ENCODE data around the gene EIF2B2.

DNA sequence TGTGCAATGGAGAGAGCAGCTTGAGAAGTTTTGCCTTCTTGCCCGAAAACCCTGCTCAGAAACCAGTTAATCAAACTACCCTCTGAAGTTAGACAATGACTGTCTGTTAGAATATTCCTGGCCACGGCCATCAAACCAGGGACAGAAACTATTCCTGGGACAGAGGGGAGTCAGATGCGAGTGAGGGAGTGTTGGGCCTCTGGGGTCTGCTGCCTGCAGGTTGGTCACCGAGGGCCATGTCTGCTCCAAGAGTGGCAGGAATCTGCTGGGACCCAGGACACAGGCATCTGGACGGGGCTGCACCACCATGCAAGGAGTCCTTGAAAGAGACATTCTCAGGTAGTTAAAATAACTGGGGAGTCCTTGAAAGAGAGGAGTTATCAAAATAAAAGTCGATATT, 16.9 kb upstream of the EIF2B2 start:
- TF ChIP-seq, protein P1, sequence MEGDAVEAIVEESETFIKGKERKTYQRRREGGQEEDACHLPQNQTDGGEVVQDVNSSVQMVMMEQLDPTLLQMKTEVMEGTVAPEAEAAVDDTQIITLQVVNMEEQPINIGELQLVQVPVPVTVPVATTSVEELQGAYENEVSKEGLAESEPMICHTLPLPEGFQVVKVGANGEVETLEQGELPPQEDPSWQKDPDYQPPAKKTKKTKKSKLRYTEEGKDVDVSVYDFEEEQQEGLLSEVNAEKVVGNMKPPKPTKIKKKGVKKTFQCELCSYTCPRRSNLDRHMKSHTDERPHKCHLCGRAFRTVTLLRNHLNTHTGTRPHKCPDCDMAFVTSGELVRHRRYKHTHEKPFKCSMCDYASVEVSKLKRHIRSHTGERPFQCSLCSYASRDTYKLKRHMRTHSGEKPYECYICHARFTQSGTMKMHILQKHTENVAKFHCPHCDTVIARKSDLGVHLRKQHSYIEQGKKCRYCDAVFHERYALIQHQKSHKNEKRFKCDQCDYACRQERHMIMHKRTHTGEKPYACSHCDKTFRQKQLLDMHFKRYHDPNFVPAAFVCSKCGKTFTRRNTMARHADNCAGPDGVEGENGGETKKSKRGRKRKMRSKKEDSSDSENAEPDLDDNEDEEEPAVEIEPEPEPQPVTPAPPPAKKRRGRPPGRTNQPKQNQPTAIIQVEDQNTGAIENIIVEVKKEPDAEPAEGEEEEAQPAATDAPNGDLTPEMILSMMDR (IDR thresholded peaks at IDR 0.05), result no peak
- TF ChIP-seq POLR2A (IDR thresholded peaks at IDR 0.05), result no peak
- TF ChIP-seq POLR2AphosphoS5 (IDR thresholded peaks at IDR 0.05), result no peak

Measured in gastroesophageal sphincter (tissue), 3 donors.